HPDE6-E6E7 (cell line): ENCODE data around the gene RDH14.
A peak's percentile ranks its signal among the peaks of the same experiment; 100 is the strongest.

Source experiments
- DNase-seq: peaks from one replicate; pipeline ENCODE4 v3.0.0; 2011; ENCODE audit warnings: missing footprints; ENCODE audit errors: extremely low spot score

The RDH14 gene, protein sequence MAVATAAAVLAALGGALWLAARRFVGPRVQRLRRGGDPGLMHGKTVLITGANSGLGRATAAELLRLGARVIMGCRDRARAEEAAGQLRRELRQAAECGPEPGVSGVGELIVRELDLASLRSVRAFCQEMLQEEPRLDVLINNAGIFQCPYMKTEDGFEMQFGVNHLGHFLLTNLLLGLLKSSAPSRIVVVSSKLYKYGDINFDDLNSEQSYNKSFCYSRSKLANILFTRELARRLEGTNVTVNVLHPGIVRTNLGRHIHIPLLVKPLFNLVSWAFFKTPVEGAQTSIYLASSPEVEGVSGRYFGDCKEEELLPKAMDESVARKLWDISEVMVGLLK

DNA sequence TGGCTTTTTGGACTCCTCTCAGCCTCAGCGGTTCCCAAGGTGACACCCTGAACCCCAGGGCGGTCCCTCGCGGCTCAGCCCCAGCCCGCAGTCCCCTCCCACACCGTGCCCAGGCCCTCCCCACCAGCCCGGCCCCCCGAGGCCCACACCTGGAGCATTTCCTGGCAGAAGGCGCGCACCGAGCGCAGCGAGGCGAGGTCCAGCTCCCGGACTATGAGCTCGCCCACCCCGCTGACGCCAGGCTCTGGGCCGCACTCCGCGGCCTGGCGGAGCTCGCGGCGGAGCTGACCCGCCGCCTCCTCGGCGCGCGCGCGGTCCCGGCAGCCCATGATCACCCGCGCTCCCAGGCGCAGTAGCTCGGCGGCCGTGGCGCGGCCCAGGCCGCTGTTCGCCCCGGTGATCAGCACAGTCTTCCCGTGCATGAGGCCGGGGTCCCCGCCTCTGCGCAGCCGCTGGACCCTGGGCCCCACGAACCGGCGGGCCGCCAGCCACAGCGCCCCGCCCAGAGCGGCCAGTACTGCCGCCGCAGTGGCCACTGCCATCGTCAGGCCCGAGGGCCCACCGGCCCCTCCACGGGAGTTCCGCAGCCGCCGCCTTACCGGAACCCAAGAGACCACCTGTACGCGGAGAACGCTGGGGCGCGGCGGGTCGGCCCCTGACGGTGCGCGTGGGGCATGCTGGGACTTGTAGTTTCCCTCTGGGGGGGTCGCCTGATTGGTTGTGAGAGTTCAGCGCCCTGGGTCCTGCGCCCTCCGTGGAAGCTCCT is at the start of gene RDH14:
RDH14 (minus strand) TSS at position 623 of the 766 bp plus-strand sequence; CDS start at position 542, 81 bp downstream.
- DNase-seq, result peak; percentile 82

DNA sequence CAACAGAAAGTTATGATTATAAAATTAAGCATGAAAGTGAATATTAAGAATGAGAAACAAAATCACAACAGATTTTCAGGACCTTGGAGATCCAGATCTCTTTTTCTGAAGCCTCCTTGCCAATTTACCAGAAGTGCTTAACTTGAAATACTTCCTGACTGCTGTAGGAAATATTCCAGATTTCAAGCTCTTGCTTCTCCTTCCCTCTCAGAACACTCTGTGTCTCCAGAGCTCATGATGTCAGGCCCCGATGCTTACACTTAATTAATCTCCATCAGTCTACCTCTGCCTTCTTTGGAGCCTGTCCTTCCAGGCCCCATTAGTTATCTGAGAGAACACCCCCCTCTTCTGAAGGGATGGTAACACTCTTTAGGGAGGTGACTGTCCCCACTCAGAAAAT is 49.6 kb upstream of the RDH14 start:
- DNase-seq, result no peak

DNA sequence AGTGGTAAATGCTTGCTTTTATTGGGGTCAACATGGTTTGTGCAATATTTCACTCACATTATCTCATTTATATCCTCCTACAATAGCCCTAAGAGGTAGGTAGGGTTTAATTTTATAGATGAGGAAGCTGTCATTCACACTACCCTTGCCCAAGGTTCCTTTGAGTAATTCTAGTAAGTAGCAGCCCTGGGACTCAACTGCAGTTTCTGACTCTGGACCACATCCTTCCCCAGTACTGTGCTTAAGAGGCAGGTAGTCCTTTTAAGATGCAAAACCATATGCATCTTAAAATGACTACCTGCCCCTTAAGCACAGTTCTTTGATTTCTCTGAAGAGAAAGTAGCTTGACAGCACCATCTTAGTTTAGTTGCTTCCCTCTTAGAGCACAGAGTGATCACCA is 44.7 kb upstream of the RDH14 start:
- no peak for DNase-seq

DNA sequence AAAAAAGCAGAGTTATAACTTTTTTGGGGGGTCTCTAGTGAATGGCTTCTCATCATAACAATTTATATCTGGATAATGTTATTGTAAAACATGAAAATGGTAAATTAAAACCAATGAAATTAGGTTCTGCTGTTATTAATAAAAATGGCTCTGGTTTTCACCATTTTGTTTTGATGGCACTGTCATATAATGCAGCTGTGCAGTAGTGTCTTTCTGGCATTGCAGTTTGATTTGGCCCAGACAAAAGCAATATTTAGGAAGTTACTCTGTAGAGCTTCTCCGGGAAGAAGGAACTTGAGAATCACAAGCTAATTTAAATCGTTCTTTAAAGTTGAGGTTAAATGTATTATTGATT is 44.1 kb upstream of the RDH14 start:
- no peak for DNase-seq

DNA sequence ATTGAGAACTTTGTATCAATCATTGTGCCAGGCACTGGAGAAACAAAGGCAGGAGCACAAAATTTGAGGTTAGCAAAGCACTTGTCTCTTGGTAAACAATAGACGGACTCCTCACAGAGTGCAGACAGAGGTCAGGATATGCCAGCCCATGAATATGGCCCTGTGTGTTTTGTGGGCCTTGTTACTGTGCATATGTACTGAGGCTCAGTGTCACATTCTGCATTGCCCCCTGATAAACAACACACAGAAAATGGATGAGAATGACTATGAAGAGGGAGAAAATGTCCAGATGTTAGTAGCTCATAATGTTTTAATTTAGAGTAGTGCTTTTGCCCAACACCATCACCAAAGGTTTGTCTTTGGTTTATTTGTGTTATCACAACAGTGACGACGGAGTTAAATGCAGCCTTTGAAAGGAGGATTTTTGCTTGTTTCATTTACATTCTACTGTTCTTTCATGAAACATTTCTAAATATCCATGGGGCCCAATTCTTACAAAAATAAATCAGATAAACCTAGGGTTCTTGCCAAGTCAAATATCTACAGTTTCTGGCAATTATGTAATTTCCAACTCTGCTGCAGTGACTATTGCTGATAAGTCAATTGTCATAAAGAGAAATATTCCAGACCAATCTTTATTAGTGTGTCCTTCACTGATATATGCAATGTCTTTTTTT is 43.5 kb upstream of the RDH14 start:
- DNase-seq, result no peak

DNA sequence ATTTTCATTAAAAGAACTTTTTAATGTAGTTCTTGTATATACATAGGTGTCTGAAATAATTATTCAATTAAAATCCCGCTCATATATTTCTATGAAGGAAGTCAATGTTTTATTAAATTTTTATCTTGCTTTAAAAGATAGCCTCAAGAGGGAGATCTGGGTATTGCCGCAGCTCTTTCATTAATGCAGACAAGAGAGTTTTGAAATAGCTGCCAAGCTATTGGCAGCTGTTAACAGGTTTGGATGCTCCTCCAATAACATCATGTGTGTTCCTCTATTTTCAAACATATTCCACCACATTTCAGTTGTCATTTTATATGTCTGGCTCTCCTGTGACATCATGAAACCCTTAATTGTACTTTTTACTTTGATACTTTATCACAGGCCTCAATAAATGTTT is 41.8 kb upstream of the RDH14 start:
- DNase-seq, result no peak

DNA sequence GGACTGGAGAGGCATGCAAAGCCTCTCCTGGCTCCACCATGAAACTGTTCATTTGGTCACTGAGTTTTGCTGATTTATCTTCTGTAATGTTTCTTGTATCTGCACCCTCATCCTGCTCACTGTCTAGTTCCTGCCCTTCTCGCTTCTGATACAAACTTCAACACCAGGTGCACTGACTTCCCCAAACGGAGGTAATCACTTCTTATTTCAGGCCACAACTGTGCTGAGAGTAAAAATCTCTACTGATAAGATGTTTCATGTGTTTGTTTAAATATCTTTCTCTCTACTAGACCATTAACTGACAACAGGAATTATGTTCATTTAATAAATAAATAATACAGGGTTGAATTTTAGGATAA is 39.8 kb upstream of the RDH14 start:
- DNase-seq, result no peak

DNA sequence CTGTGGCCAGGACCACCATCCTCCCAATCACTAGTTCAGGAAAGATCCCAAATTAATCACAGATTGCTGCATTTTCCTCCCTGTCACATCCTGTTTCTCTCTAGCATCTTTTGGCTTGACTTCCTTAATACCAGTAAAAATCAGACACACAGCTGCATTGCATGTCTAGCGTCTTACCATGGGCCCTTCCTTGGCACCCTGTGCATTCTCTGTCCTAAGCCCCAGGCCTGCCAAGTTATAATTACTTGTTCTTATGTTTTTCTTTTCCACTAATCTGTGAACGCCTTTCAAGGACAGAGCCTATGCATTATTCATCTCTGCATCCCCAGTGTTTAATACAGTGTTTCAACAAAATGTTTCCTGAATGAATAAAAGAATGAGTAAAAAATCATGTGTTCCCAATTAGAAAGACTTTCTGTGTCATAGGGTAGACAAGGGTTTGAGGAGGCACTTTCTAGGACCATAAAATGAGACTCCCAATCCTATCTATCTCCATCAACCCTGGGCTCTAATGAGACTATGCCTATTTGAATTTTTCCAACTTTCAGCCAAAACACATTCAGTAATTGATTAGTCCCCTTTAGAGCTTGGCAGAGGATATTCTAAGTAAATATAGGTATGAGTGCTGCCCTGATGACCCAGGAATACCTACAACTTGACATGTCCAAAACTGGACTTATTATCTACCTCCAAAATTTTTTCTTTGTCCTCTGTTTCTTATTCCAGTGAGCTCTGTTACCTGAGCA is 39.2 kb upstream of the RDH14 start:
- no peak for DNase-seq

DNA sequence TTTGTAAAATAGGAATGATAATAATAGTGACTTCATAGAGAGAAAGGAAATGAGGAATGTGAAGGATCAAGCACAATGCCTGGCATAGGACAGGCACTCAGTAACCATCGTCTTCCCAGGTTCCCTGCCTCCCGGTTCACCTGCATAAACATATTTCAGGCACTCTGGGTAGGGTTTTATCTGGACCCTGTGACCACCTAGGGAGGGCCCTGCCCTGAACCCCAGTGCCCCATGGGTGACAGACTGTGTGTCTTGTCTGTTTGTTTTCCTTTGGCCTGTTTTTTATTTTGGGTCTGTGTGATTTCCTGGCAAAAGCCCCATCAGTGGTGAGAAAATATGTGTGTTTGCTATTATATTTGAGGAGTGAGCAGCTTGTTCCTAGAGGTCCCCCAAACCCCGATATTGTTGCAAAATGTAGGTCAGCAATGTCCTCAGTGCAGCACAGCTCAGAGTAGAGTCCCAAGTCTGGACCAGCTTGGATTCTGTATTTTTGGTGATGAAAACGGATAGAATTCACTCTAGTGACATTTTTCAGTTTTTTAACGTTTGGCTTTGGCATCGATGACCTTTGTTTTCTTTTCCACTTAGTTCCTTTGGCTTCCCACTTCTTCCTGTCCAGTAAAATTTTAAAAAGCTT is 38.5 kb upstream of the RDH14 start:
- no peak for DNase-seq

DNA sequence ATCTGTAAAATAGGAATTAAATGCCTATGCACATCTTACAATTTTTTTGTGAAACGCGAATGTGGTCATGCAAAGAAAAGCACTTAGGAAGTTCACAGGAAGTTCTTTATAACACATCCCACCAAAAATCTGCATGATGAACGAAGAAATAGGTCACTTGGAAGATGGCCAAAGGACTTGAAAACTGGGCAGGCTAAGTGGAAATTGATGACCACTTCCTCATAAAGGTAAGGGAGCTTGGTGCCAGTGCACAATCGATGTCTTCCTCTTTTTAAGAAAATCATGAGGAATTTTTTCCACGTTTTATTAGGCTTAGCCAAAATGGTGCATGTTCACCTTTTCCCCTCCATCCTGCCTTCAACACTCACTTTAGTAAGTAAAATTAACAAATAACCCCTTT is 37.2 kb upstream of the RDH14 start:
- no peak for DNase-seq

DNA sequence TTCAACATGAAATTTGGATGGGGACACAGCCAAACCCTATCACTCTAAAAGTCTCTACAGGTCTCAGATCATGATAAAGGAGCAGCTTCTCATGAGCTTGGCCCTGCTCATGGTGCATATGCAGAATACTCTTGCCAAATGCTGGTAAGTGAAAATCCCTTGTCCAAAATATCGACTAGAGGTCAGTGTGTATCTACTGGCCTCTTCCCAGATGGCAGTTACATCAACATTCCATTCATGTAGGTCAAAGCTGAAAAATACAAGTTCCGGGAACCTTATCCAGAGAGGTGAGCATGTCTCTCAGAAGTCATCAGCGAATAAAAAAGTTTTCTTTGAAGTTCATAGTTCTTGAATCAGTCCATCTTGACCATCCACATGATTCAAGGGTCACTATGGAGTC is 36.5 kb upstream of the RDH14 start:
- no peak for DNase-seq

DNA sequence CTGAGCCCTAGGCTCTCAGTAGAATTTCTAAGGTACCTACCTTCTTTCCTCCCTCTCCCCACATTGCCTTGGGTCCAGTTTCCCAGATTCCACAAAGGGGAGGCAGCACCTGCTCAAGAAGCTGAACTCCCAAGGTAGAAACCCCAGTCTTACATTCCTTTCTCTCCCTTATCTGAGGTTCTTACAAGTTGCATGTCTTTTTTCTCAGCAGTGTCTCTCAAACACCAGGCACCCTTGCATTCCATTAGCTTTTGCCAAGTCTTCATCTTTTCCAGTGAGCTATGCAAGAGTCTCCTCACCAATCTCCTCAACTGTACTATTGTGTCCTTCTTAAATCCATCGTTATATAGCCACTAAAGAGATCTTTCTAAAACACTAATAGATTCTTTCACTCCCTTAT is 33.0 kb upstream of the RDH14 start:
- no peak for DNase-seq

DNA sequence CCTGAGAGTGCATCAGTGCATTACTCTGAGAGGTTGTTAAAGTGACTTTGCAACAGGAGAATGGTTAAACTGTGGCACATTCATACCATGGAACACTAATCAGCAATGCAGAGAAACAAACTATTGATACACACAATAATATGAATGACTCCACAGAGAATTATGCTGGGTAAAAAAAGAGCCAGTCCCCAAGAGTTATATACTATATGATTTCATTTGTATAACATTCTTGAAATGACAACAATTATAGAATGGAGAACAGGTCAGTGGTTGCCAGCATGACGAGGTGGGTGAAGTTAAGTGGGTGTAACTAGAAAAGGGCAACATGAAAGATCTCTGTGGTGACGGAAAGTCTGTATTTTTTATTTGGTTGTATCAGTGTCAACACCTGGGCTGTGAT is 31.9 kb upstream of the RDH14 start:
- DNase-seq, result no peak

DNA sequence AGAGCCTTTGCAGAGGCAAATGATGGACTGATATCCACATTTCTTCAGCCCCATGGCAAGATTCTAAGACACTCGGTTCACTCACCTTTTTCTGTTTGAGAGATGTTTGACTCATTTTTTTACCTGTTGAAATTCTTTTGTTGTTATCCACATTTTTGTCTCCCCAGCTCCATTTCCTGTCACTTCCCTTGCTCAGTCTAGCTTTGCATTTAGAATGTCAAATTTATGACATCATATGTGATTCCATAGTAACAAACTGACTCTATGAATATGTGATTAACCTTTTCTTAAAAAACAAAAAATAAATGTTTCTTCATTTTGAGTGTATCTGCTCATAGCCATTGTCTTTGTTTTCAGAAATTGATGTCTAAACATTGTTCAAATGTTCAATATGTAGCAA is 28.9 kb upstream of the RDH14 start, which contains the start of gene NT5C1B:
NT5C1B (minus strand) TSS at position 216 of the 400 bp plus-strand sequence; CDS start at position 115, 101 bp downstream.
- no peak for DNase-seq

DNA sequence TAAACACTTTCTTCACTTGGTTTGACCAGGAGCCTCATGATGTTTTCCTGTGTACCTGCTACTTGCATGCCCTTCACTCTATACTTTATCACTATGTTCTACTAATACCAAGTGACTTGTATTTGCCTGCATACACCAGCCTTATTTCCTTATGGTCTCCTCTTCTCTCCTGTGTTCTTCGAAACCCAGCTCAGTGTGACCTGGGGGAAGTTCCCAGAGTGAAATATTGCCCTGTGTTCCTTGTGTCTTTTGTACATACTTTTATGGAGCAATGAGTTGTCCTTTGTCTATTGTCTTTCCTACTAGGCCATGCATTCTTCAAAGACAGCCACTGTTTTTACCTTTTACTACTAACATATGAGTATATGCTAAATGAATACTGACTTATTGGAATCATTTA is 28.3 kb upstream of the RDH14 start:
- no peak for DNase-seq

DNA sequence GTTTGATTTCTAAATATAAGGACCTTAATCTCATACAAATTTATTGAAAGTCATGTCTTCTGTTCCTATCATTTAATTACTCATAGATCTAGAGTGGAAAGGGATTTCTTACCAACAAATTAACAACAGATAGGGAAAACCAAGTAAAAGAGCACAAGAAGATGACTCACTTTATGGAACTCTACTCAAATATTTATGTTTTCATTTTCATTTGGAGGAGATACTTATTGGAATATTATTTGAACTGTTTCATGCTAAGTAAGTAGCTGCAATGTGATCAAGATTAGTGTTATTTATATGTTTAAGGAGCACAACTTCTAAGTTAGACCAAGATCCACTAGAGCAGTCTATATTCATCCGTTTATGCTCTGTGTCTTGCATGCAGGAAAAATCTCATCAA is 27.6 kb upstream of the RDH14 start:
- no peak for DNase-seq

DNA sequence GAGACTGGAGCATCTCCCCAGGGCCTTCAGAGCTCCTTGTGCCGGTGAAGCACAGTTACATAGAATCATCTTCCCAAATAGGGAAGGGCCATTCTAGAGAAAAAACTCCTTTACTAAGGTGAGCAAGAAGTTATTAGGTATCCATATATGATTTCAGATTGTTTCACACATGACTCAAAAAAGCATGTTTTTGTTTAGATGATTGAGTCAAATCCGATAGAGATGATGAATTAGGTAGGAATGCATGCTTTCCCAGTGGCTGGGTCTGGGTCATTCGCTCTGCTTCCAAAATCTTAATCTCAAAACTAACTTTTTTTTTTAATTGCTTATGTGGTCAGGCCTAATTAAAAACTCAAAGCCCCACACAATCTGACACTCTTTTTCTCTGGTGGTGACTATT is 25.1 kb upstream of the RDH14 start:
- no peak for DNase-seq

DNA sequence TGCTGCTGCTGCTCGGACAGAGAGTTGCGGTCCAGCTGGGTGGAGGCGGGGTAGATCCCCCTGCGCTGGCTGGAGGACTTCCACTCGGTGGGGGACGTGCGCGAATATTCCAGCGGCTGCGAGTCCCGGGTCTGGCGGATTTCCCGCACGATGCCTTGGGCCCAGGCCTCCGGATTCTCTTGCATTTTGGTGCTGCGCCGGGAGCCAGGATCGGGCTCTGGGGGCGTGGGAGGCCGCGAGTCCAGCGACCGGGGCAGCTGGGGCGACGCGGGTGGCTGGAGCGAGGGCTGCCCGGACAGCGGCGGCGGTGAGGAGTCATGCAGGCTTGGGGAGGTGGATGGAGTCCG is 24.1 kb upstream of the RDH14 start:
- no peak for DNase-seq

DNA sequence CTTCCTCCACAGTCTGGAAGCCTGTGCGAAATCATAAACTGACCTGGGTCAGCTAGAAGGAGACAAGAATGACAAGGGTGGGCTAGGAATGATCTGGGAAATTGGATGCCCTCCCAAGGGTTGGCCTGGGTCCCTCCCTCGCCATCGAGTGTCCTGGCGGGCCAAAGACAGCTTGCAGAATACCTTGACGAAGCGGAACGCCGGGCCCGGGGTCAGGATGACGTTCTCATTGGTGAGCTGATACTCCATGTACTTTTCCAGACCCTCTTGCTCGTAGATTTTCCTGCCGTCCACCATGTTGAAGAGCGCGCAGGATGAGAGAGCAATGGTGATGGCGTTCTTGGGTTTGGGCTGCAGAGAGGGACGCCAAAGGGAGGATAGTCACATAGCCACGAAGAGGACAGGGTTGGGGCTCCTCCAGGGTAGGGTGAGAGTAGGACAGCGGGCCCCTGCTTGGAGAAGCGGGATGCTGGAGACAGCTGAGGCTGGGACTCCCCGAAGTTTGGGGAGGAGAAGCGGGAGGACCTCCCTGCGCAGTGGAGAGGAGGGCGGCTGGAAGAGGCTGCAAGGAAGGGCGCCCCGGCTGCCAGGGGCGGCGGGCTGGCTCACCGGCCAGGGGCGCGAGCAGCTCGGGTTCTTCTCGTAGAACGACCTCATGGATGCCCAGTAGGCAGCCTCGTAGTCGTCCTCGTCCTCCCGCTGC is 23.6 kb upstream of the RDH14 start:
- DNase-seq, result no peak

DNA sequence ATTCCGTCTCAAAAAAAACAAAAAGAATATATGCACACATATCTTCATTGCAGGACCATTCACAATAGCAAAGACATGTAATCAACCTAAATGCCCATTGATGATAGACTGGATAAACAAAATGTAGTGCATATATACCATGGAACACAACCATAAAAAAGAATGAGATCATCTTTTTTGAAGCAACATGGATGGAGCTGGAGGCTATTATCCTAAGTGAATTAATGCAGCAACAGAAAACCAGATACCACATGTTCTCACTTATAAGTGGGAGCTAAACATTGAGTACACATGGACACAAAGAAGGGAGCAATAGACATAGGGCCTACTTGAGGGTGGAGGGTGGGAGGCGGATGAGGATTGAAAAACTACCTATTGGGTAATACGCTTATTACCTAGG is 20.2 kb upstream of the RDH14 start:
- DNase-seq, result no peak

DNA sequence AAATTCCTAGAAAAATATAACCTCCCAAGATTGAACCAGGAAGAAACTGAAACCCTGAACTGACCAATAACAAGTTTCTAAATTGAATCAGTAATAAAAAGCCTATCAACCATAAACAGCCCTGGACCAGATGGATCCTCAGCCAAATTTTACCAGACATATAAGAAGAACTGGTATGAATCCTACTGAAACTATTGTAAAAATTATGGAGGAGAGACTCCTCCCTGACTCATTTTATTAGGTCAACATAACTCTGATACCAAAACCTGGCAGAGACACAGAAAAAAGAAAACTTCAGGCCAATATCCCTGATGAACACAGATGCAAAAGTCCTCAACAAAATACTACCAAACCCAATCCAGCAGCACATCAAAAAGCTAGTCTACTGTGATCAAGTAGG is 17.6 kb upstream of the RDH14 start:
- no peak for DNase-seq
